HG02610 (cell line): ENCODE data around the gene MYO1B.

Experiments
- ATAC-seq: cut with Tn5 transposase; IDR thresholded peaks from one replicate; pipeline ENCODE4 v1.9.1; 2021; ENCODE audit warnings: mild to moderate bottlenecking, moderate library complexity; ENCODE audit not compliant: unreplicated experiment

Gene MYO1B

GRCh38 chr2:191396794-191397193 lies 151.6 kb downstream of the MYO1B start:
- ATAC-seq, result no peak

DNA sequence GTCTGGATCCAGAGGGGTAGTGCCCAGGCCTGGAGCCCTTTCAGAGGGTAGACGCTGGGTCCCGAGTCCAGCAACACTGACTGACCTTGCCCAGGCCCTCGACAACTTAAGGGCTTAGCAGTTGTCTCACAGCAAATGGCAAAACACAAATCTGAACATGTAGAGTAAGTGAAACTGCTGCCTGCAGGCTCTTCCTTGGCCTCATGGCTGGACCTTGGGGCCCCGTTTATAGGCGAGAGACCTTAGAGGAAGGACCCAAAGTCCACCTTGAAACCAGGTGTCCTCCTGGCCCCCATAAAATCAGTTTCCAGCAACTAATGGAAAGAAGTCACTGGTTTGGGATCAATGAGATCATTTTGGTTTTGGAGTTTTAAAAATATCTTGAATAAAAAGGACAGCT lies 154.4 kb downstream of the MYO1B start:
- ATAC-seq, result no peak

- no peak for ATAC-seq
These were observed 156.1 kb downstream of the MYO1B start for GRCh38 chr2:191401287-191401686.

- no peak for ATAC-seq
These were observed 157.9 kb downstream of the MYO1B start for GRCh38 chr2:191402966-191403565.

DNA sequence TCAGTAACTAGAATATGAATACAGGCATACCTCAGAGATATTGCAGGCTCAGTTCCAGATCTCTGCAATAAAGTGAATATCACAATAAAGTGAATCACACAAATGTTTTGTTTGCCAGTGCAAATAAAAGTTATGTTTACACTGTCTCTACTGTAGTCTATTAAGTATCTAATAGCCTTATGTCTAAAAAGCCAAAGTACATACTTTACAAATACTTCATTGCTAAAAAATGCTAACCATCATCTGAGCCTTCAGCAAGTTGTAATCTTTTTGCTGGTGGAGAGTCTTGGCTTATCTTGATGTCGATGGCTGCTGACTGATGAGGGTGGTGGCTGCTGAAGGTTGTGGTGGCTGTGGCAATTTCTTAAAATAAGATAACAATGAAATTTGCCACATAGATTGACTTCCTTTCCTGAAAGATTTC lies 159.4 kb downstream of the MYO1B start:
- no peak for ATAC-seq

- ATAC-seq, result no peak
These were observed 160.3 kb downstream of the MYO1B start for GRCh38 chr2:191405546-191405945.

DNA sequence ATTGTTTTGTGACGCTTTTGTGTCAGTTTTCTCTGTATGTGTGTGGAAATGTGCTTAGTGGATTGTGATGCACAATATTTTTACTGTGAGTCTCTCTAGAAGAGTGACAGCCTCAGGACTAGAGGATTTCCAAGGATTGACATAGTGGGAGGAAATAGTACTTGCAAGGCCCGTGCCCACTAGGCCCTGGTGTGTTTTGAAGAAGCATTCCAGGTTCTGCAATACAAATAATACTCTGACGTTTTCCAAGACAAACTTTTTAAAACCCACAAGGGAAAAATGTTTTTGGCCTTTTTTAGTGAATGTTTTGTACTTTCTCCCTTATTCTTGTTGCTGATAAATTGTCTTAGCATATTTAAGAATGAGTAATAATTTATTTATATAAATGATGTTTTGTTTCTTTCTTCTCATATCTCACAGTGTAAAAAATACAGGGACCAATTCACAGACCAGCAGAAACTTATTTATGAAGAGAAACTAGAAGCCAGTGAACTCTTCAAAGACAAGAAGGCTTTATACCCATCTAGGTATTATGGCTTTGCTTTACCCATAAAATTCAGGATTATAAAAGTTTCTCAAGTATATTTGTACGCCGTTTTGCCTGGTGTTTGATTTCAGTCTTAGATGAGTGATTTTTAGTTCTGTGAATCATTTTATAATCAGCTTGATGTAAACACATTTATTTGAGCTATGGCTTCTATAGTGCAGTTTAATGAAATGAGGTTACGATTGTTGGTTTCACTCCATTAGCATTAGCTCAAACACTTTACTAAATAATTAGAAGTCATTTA lies 165.6 kb downstream of the MYO1B start:
- ATAC-seq, result no peak

GRCh38 chr2:191411472-191411871 lies 166.3 kb downstream of the MYO1B start:
- ATAC-seq, result no peak

- ATAC-seq, result no peak
These were observed 167.1 kb downstream of the MYO1B start for GRCh38 chr2:191412353-191412752.

DNA sequence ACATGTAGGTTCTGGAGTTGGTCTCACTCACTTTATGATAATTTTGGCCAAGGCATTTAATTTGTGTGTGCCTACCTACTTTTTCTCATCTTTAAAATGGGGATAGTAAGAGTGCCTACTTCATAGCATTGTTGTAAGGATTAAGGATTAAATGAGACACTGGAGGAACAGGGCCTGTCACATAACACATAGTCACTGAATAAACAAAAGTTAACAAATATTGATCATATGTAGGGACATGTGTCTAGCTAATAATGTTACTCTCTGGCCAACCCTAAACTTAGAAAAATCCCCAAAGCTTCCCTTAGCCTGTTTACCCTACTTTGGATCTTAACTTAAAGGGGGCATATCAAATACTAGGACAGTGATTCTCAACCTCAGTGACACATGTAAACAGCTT lies 169.9 kb downstream of the MYO1B start:
- no peak for ATAC-seq

DNA sequence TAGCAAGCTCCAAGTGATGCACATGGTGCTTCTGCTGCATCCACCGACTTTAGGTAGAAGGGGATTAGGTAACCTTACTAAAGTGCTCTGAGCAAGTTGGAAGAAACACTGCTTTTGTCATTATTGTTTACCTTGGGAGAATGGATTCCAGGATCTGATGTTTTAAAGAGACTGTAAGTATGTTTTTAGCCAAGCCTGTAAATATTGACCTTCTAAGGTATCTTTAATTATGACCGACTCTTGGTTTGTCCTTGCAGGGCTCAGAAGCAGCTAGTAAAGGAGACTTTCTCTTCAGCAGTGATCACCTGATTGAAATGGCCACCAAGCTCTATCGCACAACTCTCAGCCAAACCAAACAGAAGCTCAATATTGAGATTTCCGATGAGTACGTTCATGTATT lies 170.7 kb downstream of the MYO1B start:
- no peak for ATAC-seq

DNA sequence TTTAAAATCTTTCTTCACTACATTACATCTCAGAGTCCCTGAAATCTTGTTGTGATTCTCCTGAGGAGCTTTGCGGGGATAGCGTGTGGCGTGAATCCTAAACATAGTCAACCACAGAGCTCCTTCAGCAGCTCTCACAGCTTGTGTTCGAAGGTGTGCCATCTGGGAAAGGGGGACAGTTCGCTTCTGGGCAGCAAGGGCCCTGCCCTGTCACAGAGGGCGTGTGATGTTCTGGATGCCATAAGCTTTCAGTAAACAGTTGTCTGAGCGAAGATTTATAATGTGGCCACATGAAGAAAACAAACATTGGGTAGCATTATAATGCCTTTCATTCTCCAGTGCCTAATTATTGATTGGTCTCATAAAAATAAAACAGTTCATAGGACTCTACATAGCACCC lies 172.5 kb downstream of the MYO1B start:
- no peak for ATAC-seq

GRCh38 chr2:191421950-191422349 lies 176.7 kb downstream of the MYO1B start:
- ATAC-seq, result no peak

GRCh38 chr2:191427031-191427430 lies 181.8 kb downstream of the MYO1B start:
- ATAC-seq, result no peak

- no peak for ATAC-seq
These were observed 182.9 kb downstream of the MYO1B start for GRCh38 chr2:191428141-191428540.

GRCh38 chr2:191430476-191430875 lies 185.3 kb downstream of the MYO1B start:
- no peak for ATAC-seq

- ATAC-seq, result no peak
These were observed 186.9 kb downstream of the MYO1B start for GRCh38 chr2:191432121-191432520.

DNA sequence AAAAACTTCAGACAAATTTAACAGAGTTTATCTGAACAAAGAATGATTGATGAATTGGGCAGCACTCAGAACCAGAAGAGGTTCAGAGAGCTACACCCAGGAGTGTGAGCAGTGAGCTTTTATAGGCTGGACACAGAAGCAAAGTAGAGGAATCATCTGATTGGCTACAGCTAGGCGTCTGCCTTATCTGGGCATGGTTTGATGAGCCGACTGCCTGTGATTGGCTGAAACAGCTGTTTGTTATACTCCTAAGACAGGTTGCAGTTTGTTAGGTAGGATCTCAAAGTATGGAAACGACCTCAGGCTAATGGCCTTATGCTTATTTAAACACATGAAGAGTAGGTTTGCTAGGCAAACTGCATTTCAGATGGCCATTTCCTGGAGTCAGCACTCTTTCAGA lies 188.9 kb downstream of the MYO1B start:
- ATAC-seq, result no peak

DNA sequence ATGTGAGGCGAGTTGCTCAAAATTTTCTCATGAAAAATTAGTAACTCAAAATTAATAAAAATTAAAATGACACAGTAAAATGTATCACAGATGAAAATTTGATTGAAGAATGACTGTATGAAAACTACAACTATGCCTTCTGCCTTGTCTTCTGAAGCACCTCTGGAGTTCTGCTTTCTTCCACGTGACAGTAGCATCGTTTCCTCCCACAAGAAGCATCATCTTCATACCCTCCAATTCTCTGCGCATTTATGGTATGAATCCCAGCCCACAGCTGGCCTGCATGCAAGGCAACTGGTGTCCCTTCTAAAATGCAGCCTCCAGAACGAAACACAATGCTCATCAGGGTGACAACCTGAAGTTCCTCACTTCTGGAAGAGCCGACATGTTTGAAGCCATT lies 189.9 kb downstream of the MYO1B start:
- no peak for ATAC-seq

- no peak for ATAC-seq
These were observed 191.3 kb downstream of the MYO1B start for GRCh38 chr2:191436368-191437055.

DNA sequence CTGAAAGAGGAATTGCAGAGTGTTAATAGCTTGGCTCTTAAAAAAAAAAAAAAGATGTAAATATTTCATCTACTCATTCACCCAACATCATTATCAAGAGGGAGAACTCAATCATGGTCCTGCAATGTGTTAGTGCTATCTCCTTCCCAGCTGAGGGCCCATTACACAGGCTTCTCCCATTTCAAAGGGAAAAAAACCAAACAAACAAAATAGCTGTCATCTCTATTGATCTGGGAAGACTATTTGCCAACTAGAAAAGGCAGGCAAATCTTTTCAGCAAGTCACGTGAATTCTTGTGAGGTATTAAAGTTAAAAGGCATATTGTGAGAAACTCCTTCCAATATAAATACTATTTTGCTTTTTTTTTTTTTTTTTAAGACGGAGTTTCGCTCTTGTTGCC lies 194.3 kb downstream of the MYO1B start:
- no peak for ATAC-seq
